ENCODE measurements around the gene MAD1L1. TPM values are rescaled to one million over a fixed set of nuclear protein-coding genes. Genes with fewer than 3 reads are reported as not detected.

The MAD1L1 gene
- total and polyA plus RNA-seq, 2 of the 13 experiments (the other 11 are each of a cell fraction or from before 2014, with no cell fraction given): 17.4 to 64.7 TPM

GRCh38 chr7:2019461-2019710 is 213.4 kb downstream of the MAD1L1 start:
- no peak overlapping the region for H2AFZ ChIP-seq (ENCODE audit: low read length)
- WGBS (ENCODE audit: low lambda C conversion rate): 96% methylated on average over 7 of the region's 10 CpGs
- no peak overlapping the region for H3K9ac ChIP-seq (ENCODE audit: insufficient read depth, low read depth, low read length)
- peaks cover 2% of the 10 kb centered on the region for H3K79me2 ChIP-seq (ENCODE audit: insufficient read depth, low read length)
- H3K4me1 ChIP-seq (ENCODE audit: insufficient read depth, low read length): peaks cover 23% of the 10 kb centered on the region
- DNase-seq (ENCODE audit: low spot score): no peak
- FAIRE-seq: no peak
- in situ Hi-C loops (cut with HindIII; ENCODE audit: extremely low pct_ligation_motif_present, low pct_unique_long_range_greater_than_20kb): no loop called here
- H3K9me3 ChIP-seq (ENCODE audit: low read length): peaks cover 4% of the 10 kb centered on the region
- TF ChIP-seq ZNF768 (CRISPR knock-in tag; IDR thresholded peaks at IDR 0.05) (peak; percentile 94; the same call in 1 of the 2 replicates), REL (CRISPR knock-in tag; conservative IDR thresholded peaks at IDR 0.05) (no peak), ZSCAN30 (CRISPR knock-in tag; IDR thresholded peaks at IDR 0.05) (no peak), CREBL2 (CRISPR knock-in tag; IDR thresholded peaks at IDR 0.05; ENCODE audit: borderline replicate concordance) (no peak)
- no peaks in the 10 kb centered on the region for H3K27me3 ChIP-seq (ENCODE audit: control insufficient read depth in 1 of 2, insufficient read depth in 2 of 2, low read length in 2 of 2)
- ChIA-PET POLR2A (no interaction called here), CTCF (ENCODE audit: low intra/inter-chr PET ratio, low total read pairs) (no interaction called here)
- no peak overlapping the region for H3K4me3 ChIP-seq (replicated peaks in 1 of 3; ENCODE audit: insufficient read depth in 1 of 3, low read depth in 2 of 3, low read length in 3 of 3)
- intact Hi-C loops (cut with micrococcal nuclease; ENCODE audit: unreplicated experiment): no loop called here
- no peaks in the 10 kb centered on the region for H4K20me1 ChIP-seq (ENCODE audit: insufficient read depth, low read length)
- peaks cover under 1 to 4% of the 10 kb centered on the region in 2 experiments; a peak in 3 of 5 replicates for H3K36me3 ChIP-seq (replicated peaks in 1 of 2; ENCODE audit: control insufficient read depth in 1 of 2, insufficient read depth in 2 of 2, low read length in 2 of 2)
- no peak overlapping the region for H3K4me2 ChIP-seq (ENCODE audit: low read depth, low read length)
- ATAC-seq: no peak
- no TSS peak for BruUV-seq (replicated peaks)
- no peak overlapping the region for H3K27ac ChIP-seq (ENCODE audit: extremely low read length, insufficient read depth, low read length)

- peak overlapping the region; percentile 27; the same call in 1 of the 2 replicates for H3K4me2 ChIP-seq (ENCODE audit: low read depth, low read length)
- POLR2A ChIA-PET: no interaction called here
- WGBS (ENCODE audit: low lambda C conversion rate): 92% methylated on average over 25 of the region's 28 CpGs
- ATAC-seq: peak; percentile 34
- H3K4me3 ChIP-seq (replicated peaks in 1 of 3; ENCODE audit: insufficient read depth in 1 of 3, low read depth in 2 of 3, low read length in 3 of 3): no peak overlapping the region
- CTCF ChIA-PET (ENCODE audit: low intra/inter-chr PET ratio, low total read pairs): no interaction called here
- H3K36me3 ChIP-seq (replicated peaks in 1 of 2; ENCODE audit: control insufficient read depth in 1 of 2, insufficient read depth in 2 of 2, low read length in 2 of 2): peaks cover 0 to 8% of the 10 kb centered on the region in 2 experiments; a peak in 3 of 5 replicates
- BruUV-seq (replicated peaks): no TSS peak
- no peak for FAIRE-seq
- H3K9me3 ChIP-seq (ENCODE audit: low read length): no peaks in the 10 kb centered on the region
- peaks cover 2% of the 10 kb centered on the region for H3K79me2 ChIP-seq (ENCODE audit: insufficient read depth, low read length)
- H3K4me1 ChIP-seq (ENCODE audit: insufficient read depth, low read length): peaks cover 23% of the 10 kb centered on the region
- in situ Hi-C loops (cut with HindIII; ENCODE audit: extremely low pct_ligation_motif_present, low pct_unique_long_range_greater_than_20kb) (no loop called here), intact Hi-C loops (cut with micrococcal nuclease; ENCODE audit: unreplicated experiment) (no loop called here)
- DNase-seq (ENCODE audit: low spot score): no peak
- H2AFZ ChIP-seq (ENCODE audit: low read length): no peak overlapping the region
- no peaks in the 10 kb centered on the region for H4K20me1 ChIP-seq (ENCODE audit: insufficient read depth, low read length)
- H3K9ac ChIP-seq (ENCODE audit: insufficient read depth, low read depth, low read length): no peak overlapping the region
- H3K27ac ChIP-seq (ENCODE audit: extremely low read length, insufficient read depth, low read length): no peak overlapping the region
- H3K27me3 ChIP-seq (ENCODE audit: control insufficient read depth in 1 of 2, insufficient read depth in 2 of 2, low read length in 2 of 2): no peaks in the 10 kb centered on the region
- TF ChIP-seq, protein P1, sequence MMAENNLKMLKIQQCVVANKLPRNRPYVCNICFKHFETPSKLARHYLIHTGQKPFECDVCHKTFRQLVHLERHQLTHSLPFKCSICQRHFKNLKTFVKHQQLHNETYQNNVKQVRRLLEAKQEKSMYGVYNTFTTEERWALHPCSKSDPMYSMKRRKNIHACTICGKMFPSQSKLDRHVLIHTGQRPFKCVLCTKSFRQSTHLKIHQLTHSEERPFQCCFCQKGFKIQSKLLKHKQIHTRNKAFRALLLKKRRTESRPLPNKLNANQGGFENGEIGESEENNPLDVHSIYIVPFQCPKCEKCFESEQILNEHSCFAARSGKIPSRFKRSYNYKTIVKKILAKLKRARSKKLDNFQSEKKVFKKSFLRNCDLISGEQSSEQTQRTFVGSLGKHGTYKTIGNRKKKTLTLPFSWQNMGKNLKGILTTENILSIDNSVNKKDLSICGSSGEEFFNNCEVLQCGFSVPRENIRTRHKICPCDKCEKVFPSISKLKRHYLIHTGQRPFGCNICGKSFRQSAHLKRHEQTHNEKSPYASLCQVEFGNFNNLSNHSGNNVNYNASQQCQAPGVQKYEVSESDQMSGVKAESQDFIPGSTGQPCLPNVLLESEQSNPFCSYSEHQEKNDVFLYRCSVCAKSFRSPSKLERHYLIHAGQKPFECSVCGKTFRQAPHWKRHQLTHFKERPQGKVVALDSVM (CRISPR knock-in tag; IDR thresholded peaks at IDR 0.05): peak; percentile 47; the same call in 1 of the 2 replicates
- TF ChIP-seq RCOR2 (CRISPR knock-in tag; IDR thresholded peaks at IDR 0.05) (no peak), NPAS2 (CRISPR knock-in tag; IDR thresholded peaks at IDR 0.05; ENCODE audit: borderline replicate concordance) (no peak), ZNF20 (CRISPR knock-in tag; IDR thresholded peaks at IDR 0.05) (no peak), SNAI1 (CRISPR knock-in tag; IDR thresholded peaks at IDR 0.05; ENCODE audit: borderline replicate concordance) (no peak)
- TF ChIP-seq, protein P2, sequence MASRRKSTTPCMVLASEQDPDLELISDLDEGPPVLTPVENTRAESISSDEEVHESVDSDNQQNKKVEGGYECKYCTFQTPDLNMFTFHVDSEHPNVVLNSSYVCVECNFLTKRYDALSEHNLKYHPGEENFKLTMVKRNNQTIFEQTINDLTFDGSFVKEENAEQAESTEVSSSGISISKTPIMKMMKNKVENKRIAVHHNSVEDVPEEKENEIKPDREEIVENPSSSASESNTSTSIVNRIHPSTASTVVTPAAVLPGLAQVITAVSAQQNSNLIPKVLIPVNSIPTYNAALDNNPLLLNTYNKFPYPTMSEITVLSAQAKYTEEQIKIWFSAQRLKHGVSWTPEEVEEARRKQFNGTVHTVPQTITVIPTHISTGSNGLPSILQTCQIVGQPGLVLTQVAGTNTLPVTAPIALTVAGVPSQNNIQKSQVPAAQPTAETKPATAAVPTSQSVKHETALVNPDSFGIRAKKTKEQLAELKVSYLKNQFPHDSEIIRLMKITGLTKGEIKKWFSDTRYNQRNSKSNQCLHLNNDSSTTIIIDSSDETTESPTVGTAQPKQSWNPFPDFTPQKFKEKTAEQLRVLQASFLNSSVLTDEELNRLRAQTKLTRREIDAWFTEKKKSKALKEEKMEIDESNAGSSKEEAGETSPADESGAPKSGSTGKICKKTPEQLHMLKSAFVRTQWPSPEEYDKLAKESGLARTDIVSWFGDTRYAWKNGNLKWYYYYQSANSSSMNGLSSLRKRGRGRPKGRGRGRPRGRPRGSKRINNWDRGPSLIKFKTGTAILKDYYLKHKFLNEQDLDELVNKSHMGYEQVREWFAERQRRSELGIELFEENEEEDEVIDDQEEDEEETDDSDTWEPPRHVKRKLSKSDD (CRISPR knock-in tag; IDR thresholded peaks at IDR 0.05; ENCODE audit: low read depth): no peak
- TF ChIP-seq, protein P3, sequence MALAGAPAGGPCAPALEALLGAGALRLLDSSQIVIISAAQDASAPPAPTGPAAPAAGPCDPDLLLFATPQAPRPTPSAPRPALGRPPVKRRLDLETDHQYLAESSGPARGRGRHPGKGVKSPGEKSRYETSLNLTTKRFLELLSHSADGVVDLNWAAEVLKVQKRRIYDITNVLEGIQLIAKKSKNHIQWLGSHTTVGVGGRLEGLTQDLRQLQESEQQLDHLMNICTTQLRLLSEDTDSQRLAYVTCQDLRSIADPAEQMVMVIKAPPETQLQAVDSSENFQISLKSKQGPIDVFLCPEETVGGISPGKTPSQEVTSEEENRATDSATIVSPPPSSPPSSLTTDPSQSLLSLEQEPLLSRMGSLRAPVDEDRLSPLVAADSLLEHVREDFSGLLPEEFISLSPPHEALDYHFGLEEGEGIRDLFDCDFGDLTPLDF (CRISPR knock-in tag; IDR thresholded peaks at IDR 0.05): no peak
These were observed 213.9 kb downstream of the MAD1L1 start for GRCh38 chr7:2018569-2019460.

All from HepG2 (cell line).